HG03175 (cell line): ENCODE data around the gene SEMG1.

Source experiments
- ATAC-seq: cut with Tn5 transposase; IDR thresholded peaks from one replicate; pipeline ENCODE4 v1.9.1; 2021; ENCODE audit warnings: mild to moderate bottlenecking, moderate library complexity; ENCODE audit not compliant: unreplicated experiment

Gene SEMG1, protein sequence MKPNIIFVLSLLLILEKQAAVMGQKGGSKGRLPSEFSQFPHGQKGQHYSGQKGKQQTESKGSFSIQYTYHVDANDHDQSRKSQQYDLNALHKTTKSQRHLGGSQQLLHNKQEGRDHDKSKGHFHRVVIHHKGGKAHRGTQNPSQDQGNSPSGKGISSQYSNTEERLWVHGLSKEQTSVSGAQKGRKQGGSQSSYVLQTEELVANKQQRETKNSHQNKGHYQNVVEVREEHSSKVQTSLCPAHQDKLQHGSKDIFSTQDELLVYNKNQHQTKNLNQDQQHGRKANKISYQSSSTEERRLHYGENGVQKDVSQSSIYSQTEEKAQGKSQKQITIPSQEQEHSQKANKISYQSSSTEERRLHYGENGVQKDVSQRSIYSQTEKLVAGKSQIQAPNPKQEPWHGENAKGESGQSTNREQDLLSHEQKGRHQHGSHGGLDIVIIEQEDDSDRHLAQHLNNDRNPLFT

DNA sequence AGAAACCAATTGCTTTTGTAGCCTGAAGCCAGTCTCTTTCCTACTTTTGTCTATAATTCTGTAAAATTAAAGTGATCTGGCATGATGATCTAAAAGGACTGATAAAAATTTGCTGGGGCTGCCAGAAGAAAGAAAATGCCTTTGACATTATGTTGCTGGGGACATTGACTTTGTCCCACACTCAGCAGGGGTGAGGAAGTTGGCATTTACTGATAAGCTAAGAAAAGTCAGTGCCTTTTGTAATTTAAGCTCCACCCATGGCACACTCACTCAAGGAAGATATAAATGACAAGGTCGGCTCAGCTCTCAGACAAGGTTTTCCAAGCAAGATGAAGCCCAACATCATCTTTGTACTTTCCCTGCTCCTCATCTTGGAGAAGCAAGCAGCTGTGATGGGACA is at the start of gene SEMG1:
SEMG1 (plus strand) TSS at position 309 of the 400 bp plus-strand sequence; CDS start at position 330, 21 bp downstream.
- no peak for ATAC-seq

DNA sequence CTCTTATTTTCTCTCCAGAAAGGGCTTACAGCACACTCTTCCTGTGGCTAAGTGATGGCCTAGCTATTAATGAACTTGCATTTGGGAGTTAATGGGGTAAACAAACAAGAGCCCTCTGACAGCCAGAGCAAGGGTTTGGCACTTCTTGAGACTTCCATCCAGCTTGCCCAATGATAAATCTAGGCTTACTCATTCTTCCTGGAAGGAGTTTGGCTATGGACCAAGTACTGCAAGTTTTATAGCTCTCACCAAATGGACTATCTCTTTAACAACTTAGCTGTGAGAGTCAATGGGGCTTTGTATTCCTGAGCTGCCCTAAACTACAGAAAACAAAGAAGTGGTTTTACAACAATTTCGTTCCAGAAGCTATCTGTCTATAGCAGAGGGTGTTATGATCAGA is 48.9 kb upstream of the SEMG1 start:
- no peak for ATAC-seq

GRCh38 chr20:45163083-45163803 is 43.6 kb upstream of the SEMG1 start:
- ATAC-seq: no peak

DNA sequence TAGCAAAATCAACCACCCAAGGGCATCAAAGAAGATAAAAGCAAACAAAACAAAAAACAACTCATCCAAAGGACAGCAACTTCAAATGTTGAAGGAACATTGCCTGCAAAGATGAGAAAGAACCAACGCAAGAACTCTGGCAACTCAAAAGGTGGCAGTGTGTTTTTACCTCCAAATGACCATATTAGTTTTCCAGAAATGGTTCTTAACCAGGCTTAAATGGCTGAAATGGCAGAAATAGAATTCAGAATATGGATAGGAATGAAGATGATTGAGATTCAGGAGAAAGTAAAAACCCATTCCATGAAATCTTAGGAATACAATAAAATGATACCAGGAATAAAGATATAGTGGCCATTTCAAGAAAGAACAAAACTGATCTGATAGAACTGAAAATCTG is 41.9 kb upstream of the SEMG1 start:
- no peak for ATAC-seq

- no peak for ATAC-seq
These were observed 33.3 kb upstream of the SEMG1 start for GRCh38 chr20:45173522-45173921.

DNA sequence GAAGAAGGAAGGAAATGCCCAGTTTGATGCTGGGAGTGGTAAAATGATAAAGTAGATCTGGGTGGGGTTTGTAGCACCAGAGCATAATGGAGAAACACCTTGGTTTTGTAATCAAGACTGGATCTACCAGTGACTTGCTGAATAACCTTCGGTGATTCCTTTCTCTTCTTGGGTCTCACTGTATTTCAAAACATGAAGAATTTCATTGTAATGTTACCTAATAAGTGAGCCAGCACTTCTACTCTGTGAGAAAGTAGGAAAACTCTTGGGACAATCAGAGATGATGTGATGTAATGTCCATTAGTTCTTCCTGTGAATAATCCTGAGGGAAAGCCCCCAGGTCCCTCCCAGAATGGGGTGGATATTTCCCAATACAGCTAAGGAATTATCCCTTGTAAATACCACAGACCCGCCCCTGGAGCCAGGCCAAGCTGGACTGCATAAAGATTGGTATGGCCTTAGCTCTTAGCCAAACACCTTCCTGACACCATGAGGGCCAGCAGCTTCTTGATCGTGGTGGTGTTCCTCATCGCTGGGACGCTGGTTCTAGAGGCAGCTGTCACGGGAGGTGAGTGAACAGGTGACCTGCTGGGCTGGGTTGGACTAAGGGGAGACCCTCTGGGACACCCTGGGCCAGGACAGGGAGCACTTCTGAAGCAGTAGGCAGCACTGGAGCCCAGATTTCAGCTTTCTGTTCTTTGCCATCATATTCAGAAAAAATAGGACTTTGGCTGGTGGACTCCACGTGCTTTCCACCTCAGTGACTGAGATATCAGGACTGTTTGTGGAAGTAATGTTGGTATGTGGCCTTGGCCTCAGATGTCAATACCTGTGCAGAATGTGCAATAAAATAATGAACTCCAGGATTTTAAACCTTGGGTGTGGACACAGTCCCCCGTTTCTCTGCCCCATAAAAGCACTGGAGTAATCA is 32.1 kb upstream of the SEMG1 start, which contains the start of gene PI3:
PI3 (plus strand) TSS at position 469 of the 931 bp plus-strand sequence; CDS start at position 490, 21 bp downstream.
- no peak for ATAC-seq

DNA sequence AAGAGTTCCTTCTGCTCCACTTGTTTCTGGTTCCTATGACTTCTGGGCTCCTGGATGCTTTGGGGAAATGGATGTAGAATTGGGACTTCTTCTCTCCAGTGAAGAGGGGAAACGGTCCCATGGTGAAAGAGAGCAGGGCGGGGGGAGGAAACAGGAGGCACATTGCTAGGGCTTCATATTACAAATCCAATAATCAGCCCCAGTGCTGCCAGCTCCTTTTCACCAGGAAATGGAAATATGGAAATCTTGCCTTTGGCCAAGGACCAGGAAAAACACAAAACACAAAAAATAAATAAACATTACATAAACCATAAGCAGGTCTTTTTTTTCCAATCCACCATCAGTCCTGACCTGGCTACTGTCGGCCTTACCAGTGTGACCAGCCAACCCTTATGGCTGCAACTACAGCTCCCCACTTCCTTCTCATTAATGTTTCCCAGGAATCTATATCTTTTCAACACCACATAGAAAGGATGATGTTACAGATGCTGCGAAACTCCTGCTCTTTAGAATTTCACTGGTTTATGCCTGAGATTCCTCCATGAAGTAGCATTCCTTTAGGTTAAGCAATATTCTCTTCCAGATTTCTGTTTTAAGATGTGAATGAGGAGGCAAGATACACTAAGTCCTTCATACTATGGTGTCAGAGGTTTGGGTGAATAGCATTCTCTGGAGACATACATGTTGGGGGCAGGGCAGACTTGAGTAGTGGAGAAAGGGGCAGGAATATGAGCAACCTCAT is 30.1 kb upstream of the SEMG1 start:
- ATAC-seq: no peak

GRCh38 chr20:45179166-45179565 is 27.7 kb upstream of the SEMG1 start:
- no peak for ATAC-seq

DNA sequence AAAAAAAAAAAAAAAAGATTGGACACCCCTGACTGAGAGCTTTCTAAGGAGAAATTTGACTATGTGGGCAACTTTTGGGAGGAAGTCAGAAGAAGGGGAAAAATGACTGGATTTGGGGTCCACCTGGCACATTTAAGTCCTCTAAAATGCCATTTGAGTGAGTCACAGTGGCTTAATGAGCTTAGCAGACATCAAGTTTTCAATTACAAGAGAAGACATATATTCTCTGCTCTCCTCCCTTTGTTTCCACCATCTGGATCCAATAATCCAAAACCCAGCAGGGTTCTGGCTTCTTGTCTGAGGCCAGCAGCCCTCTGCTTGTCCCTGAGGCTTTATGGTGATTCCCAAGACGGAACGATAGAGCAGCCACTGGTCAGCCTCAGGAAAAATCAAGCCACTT is 25.2 kb upstream of the SEMG1 start:
- no peak for ATAC-seq

- no peak for ATAC-seq
These were observed 23.7 kb upstream of the SEMG1 start for GRCh38 chr20:45183084-45183483.

GRCh38 chr20:45187693-45188092 is 19.1 kb upstream of the SEMG1 start:
- no peak for ATAC-seq

GRCh38 chr20:45189067-45189609 is 17.7 kb upstream of the SEMG1 start:
- no peak for ATAC-seq

- no peak for ATAC-seq
These were observed 17.0 kb upstream of the SEMG1 start for GRCh38 chr20:45189861-45190260.

DNA sequence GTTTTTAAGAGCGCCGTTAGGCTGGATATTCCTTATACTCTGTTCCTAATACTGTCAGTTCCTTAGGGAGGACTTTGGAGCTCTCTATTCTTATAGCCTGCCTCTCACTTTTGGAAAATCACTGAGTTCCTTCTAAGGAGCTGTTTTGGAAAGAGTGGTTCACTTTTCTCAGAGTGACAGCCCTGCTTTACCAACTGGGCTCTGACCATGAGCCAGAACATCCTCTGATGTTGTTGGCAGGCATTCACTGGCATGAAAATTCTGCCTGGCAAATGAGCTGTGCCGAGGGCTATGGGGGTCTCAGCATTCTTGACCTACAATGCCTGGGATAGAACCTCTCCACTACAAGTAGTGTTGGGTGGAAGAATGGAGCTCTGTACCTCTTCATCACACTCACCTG is 14.9 kb upstream of the SEMG1 start:
- ATAC-seq: no peak

- ATAC-seq: no peak
These were observed 13.5 kb upstream of the SEMG1 start for GRCh38 chr20:45193331-45193730.

DNA sequence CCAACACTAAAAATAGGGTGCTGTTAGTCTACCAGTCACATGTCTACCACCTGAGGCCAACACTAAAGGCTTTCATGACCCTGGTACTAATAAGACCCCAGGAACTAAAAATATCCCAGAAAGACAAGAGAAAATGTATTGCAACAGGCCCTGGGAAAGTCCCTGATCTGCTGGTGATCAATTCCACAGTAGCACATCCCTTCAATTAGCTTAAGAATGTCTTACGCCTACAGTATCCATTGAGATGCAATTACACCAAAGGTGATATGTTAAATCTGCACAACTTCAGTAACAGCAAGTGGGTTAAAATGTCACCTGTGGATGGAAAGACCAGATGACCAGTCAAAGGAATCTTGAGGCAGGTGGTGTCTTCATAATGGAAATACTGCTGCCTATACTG is 3.1 kb downstream of the SEMG1 start:
- no peak for ATAC-seq

DNA sequence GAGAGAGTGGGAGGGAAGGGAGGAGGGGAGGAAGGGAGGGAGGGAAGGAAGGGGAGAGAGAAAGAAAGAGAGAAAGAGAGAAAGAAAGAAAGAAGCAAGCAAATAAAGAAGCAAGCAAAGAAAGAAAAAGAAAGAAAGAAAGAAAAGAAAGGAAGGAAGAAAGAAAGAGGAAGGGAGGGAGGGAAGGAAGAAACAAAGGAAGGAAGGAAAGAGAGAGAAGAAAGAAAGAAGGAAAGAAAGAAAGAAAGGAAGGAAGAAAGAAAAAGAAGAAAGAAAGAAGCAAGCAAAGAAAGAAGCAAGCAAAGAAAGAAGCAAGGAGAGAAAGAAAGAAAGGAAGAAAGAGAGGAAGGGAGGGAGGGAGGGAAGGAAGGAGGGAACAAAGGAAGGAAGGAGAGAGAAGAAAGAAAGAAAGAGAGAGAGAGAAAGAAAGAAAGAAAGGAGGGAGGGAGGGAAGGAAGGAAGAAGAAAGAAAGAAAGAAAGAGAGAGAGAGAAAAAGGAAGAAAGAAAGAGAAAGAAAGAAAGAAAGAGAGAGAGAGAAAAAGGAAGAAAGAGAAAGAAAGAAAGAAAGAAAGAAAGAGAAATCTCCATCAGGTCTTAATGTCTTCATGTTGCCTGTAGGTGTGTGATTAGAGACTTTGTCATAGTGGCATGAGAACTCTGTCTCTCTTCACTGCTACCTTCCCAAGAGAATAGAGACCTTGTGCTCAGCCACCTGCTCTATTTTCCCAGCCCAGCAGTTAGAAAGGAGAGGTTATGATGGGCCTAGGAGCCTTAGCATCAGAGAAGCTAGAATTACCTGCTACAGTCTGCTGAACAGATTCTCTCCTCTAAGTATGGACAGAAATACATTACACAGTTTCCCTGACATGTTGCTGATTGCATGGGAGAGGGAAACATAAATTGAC is 5.0 kb downstream of the SEMG1 start:
- ATAC-seq: no peak

- ATAC-seq: no peak
These were observed 6.0 kb downstream of the SEMG1 start for GRCh38 chr20:45212836-45213235.

DNA sequence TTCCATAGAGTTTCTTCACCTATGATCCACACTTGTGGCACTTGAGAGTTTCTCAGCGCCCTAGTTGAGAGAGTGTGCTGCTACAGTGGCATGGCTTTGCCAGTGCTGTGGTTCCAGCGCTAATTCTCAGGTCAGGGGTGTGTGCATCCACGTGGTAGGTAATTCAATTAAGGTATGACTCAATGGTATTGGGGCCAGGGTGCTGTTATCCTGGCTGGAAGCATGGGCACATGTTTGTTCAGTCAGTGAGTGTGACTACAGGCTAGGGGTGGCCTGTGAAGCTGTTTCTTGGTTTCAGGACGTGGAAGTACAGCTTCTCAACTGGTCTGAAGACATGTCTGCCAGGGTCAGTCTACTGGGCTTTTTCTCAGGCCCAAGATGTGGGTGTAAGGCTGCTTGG is 11.3 kb downstream of the SEMG1 start:
- no peak for ATAC-seq
